Activated CD4-positive, alpha-beta T cell treated with anti-CD3 and anti-CD28 coated beads for 48 hours (primary cell): ENCODE data around the gene ABITRAM.
"Not testable (repeated sequence)": the region's sequence is repeated elsewhere in the genome, so short reads cannot be mapped to it uniquely, and the experiment has no call there.

Experiments
- DNase-seq: peaks from one replicate; pipeline ENCODE4 v3.0.0-alpha.2; 2020

The ABITRAM gene

GRCh38 chr9:108934323-108934893 is at the start of gene ABITRAM:
Gene ABITRAM (plus strand): TSS chr9:108934400. CDS start chr9:108934487, 87 bp downstream.
- peak; percentile 77 for DNase-seq

- DNase-seq = no peak
Observed at GRCh38 chr9:108884701-108885100, 49.5 kb upstream of the ABITRAM start.

GRCh38 chr9:108885643-108886348 is 48.4 kb upstream of the ABITRAM start:
- DNase-seq = peak; percentile 77

GRCh38 chr9:108886594-108887271 is 47.5 kb upstream of the ABITRAM start:
- not testable (repeated sequence) for DNase-seq

GRCh38 chr9:108889649-108890067 is 44.5 kb upstream of the ABITRAM start:
- no peak for DNase-seq

- DNase-seq = no peak
Observed at GRCh38 chr9:108894225-108894997, 39.8 kb upstream of the ABITRAM start.

- no peak for DNase-seq
Observed at GRCh38 chr9:108897324-108898096, 36.7 kb upstream of the ABITRAM start.

GRCh38 chr9:108899023-108899695 is 35.0 kb upstream of the ABITRAM start:
- DNase-seq = not testable (repeated sequence)

- DNase-seq = no peak
Observed at GRCh38 chr9:108900176-108900575, 34.0 kb upstream of the ABITRAM start.

GRCh38 chr9:108903420-108904103 is 30.6 kb upstream of the ABITRAM start:
- no peak for DNase-seq

GRCh38 chr9:108904161-108904560 is 30.0 kb upstream of the ABITRAM start:
- no peak for DNase-seq

GRCh38 chr9:108905494-108905893 is 28.7 kb upstream of the ABITRAM start:
- no peak for DNase-seq

GRCh38 chr9:108910402-108910801 is 23.8 kb upstream of the ABITRAM start:
- no peak for DNase-seq

- no peak for DNase-seq
Observed at GRCh38 chr9:108910914-108911313, 23.3 kb upstream of the ABITRAM start.

GRCh38 chr9:108911820-108912219 is 22.4 kb upstream of the ABITRAM start:
- DNase-seq = no peak

GRCh38 chr9:108913391-108913790 is 20.8 kb upstream of the ABITRAM start:
- no peak for DNase-seq

- DNase-seq = no peak
Observed at GRCh38 chr9:108919517-108919916, 14.7 kb upstream of the ABITRAM start.

- not testable (repeated sequence) for DNase-seq
Observed at GRCh38 chr9:108920401-108920800, 13.8 kb upstream of the ABITRAM start.

- DNase-seq = no peak
Observed at GRCh38 chr9:108921200-108921599, 13.0 kb upstream of the ABITRAM start.

- DNase-seq = no peak
Observed at GRCh38 chr9:108924466-108924865, 9.7 kb upstream of the ABITRAM start.

- no peak for DNase-seq
Observed at GRCh38 chr9:108928386-108928785, 5.8 kb upstream of the ABITRAM start.
